ENCODE data around the gene DNAJC12.
"Not testable (repeated sequence)": the region's sequence is repeated elsewhere in the genome, so short reads cannot be mapped to it uniquely, and the experiment has no call there.

DNAJC12 gene

DNA sequence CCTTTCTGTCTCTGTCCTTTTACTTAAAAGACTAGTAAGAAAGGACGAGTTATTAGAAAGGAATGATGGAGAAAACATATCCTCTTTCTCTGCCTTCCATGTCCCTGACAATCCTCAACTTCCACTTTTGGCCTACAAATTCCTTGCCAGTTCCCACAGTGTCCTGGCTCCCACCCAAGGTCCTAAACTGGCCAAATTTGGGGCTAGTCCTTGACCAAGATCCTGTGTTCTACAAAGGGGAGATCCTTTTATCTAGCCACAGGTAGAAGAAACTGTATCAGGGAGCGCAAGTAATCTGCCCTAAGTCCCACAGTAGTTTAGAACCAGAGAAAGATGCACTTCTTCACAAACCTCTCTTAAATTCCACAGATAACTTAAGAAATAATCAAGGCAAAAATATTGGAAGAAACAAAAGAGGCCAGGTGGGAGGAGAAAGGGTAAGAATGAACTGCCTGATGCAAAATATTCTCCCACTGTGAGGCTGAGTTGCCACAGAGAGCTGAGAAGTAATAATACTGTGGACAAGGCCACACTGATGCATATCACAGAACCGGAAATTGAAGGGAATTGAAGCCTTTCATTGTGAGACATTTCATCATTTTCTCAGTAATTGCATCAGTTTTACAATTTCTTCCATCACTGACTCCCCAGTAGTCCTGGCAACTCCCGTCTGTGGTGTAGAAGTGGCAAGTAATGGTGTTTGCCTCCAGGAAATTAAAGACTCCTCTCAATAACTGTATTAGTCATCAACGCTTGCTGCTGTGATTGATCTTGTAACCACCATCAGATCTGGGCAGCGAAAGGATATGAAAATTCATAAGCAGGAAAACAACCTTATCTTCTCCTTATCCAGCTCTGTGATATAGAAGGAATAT lies 47.2 kb downstream of the DNAJC12 start:
- DNase-seq (ENCODE audit: low read depth), result peak; percentile 9

- no peak for DNase-seq (ENCODE audit: low read depth)
Observed at GRCh38 chr10:67789769-67790168, 48.2 kb downstream of the DNAJC12 start.

GRCh38 chr10:67788028-67788886 lies 49.7 kb downstream of the DNAJC12 start:
- DNase-seq (ENCODE audit: low read depth), result no peak

GRCh38 chr10:67785098-67785497 lies 52.9 kb downstream of the DNAJC12 start:
- DNase-seq (ENCODE audit: low read depth), result no peak

DNA sequence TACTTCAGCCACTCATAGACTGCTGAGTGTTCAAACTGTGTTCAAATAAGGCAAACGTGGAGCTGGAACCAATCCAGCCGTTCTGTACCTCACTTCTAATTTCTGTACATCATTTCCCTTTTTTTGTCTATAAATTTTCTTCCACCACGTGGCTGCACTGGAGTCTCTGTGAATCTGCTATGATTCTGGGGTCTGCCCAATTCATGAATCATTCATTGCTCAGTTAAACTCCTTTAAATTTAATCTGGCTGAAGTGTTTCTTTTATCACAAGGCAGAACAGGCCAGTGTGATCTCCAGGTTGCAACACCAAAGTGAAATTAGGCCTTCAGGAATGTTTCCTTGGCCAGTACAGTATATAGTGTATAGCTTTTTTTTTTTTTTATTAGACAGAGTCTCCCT lies 53.5 kb downstream of the DNAJC12 start:
- DNase-seq (ENCODE audit: low read depth), result no peak

GRCh38 chr10:67783606-67784294 lies 54.2 kb downstream of the DNAJC12 start:
- DNase-seq (ENCODE audit: low read depth), result no peak

- no peak for DNase-seq (ENCODE audit: low read depth)
Observed at GRCh38 chr10:67782530-67782929, 55.5 kb downstream of the DNAJC12 start.

GRCh38 chr10:67780759-67781538 lies 57.0 kb downstream of the DNAJC12 start:
- DNase-seq (ENCODE audit: low read depth), result no peak

- not testable (repeated sequence) for DNase-seq (ENCODE audit: low read depth)
Observed at GRCh38 chr10:67780204-67780621, 57.8 kb downstream of the DNAJC12 start.

GRCh38 chr10:67779465-67780203 lies 58.4 kb downstream of the DNAJC12 start:
- DNase-seq (ENCODE audit: low read depth), result peak; percentile 64

- DNase-seq (ENCODE audit: low read depth), result no peak
Observed at GRCh38 chr10:67776371-67776770, 61.6 kb downstream of the DNAJC12 start.

GRCh38 chr10:67775279-67775678 lies 62.7 kb downstream of the DNAJC12 start:
- DNase-seq (ENCODE audit: low read depth), result no peak

GRCh38 chr10:67772894-67773511 lies 65.0 kb downstream of the DNAJC12 start:
- no peak for DNase-seq (ENCODE audit: low read depth)

DNA sequence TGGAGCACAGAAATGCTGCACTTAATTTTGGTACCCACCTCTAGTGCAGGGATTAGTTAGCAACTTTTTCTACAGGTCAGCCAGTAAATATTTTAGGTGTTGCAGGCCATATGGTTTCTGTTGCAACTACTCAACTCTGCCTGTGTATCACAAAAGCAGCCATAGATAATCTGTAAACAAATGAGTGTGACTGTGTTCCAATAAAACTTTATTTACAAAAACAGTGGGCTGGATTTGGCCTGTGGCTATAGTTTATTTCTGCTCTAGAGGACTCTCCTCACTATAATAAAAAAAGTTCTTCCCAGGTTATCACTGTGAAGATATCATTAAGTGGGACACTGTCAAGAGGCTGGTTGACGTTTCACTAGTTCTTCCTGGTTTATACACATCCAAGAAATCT lies 65.8 kb downstream of the DNAJC12 start:
- DNase-seq (ENCODE audit: low read depth), result no peak

GRCh38 chr10:67771200-67771599 lies 66.8 kb downstream of the DNAJC12 start:
- DNase-seq (ENCODE audit: low read depth), result no peak

- DNase-seq (ENCODE audit: low read depth), result no peak
Observed at GRCh38 chr10:67770537-67770936, 67.5 kb downstream of the DNAJC12 start.

DNA sequence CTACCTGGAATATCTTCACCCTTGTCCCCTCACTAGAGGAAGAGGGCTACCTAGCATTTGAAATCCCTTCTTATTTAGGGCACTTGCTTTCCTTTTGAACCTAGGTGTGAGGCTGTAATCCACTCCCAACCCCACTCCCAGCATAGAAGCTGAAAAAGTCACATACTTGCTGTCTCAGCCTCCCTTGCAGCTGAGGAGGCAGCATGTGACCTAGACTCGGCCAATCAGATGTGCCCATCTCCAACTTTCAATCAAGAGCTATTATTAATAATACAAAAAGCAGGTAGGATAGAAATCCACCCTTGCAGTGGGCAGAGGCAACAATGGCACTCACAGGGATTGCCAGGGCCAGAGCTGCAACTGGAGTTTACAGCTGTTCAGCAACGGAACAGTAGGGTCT lies 70.7 kb downstream of the DNAJC12 start:
- no peak for DNase-seq (ENCODE audit: low read depth)

DNA sequence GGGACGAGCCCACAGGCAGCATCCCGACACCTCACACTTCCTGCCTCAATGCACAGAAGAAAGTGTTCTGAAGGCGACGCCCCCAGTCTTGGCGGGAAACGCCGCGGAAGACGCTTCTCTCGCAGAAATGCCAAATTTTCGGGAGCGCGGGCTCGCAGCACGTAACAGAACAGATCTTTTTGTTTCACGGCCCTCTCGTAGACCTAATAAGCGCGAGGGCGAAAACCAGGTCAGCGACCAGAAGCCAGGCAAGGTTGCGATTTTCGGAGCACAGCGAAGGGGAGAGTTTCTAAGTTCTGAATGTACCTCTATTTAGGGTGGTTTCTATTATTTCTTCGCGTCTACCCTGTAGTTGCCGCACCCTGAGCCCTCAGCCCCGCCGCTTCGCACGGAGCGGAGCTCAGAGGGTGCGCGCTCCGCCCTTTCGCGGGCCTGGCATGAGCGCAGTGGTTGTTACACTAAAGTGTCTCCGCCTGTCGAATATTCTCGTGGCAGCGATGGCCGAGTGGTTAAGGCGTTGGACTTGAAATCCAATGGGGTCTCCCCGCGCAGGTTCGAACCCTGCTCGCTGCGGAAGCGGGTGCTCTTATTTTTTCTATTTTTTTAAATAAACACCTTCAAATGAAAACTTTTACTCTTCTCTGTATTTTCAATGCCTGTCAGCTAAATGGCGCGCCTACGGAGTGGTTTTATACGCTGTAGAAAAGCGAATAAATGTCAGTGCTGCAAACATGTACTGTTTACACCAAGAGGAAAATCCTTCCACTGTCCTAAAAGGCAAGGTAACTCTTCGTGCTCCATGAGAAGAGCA lies 73.8 kb downstream of the DNAJC12 start:
- peak; percentile 90 for DNase-seq (ENCODE audit: low read depth)

- peak; percentile 8 for DNase-seq (ENCODE audit: low read depth)
Observed at GRCh38 chr10:67763499-67764011, 74.4 kb downstream of the DNAJC12 start.

Measured in fibroblast of gingiva (primary cell).